ENCODE results near the gene KRT6C.

KRT6C gene

DNA sequence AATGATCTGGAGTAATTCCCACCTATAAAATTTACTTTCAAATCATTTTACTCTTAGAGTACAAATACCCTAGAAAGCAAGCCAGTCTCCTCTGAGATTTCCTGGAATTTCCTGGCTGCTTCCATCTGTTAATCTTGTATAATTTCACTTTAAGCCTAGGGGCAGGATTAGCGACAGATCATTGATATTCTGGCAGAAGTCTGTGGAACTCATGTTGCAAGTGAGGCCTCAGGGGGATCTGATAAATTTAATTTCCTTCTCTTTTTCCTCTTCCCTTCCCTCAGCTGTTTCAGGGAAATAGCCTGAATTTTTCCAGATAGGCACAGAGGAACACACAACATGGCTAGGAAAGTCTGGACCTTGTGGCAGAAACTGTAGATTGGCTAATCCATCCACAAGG is 25.3 kb upstream of the KRT6C start:
- Histone ChIP-seq H3K9ac (ENCODE audit: low read length) (no peak overlapping the region), H2AFZ (ENCODE audit: low read depth, low read length) (no peak overlapping the region), H4K20me1 (ENCODE audit: insufficient read depth, low read length) (no peaks in the 10 kb centered on the region), H3K4me1 (ENCODE audit: low read length) (peaks cover 38% of the 10 kb centered on the region), H3K4me2 (ENCODE audit: low read length) (no peak overlapping the region), H3K27me3 (ENCODE audit: low read depth, low read length) (peaks cover 7% of the 10 kb centered on the region; the same call in 1 of the 2 replicates), H3K36me3 (replicated peaks; ENCODE audit: low read depth, low read length) (no peaks in the 10 kb centered on the region), H3K4me3 (ENCODE audit: low read length) (no peak overlapping the region), H3K79me2 (ENCODE audit: low read length) (no peaks in the 10 kb centered on the region), H3K9me3 (ENCODE audit: insufficient read depth, low read length) (no peaks in the 10 kb centered on the region), H3K27ac (ENCODE audit: low read length) (no peak overlapping the region)
- no peak for TF ChIP-seq EZH2phosphoT487 (IDR thresholded peaks at IDR 0.05; ENCODE audit: low read depth)
- TF ChIP-seq, protein P1, sequence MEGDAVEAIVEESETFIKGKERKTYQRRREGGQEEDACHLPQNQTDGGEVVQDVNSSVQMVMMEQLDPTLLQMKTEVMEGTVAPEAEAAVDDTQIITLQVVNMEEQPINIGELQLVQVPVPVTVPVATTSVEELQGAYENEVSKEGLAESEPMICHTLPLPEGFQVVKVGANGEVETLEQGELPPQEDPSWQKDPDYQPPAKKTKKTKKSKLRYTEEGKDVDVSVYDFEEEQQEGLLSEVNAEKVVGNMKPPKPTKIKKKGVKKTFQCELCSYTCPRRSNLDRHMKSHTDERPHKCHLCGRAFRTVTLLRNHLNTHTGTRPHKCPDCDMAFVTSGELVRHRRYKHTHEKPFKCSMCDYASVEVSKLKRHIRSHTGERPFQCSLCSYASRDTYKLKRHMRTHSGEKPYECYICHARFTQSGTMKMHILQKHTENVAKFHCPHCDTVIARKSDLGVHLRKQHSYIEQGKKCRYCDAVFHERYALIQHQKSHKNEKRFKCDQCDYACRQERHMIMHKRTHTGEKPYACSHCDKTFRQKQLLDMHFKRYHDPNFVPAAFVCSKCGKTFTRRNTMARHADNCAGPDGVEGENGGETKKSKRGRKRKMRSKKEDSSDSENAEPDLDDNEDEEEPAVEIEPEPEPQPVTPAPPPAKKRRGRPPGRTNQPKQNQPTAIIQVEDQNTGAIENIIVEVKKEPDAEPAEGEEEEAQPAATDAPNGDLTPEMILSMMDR (IDR thresholded peaks at IDR 0.05; ENCODE audit: low read depth, low read length), result no peak

DNA sequence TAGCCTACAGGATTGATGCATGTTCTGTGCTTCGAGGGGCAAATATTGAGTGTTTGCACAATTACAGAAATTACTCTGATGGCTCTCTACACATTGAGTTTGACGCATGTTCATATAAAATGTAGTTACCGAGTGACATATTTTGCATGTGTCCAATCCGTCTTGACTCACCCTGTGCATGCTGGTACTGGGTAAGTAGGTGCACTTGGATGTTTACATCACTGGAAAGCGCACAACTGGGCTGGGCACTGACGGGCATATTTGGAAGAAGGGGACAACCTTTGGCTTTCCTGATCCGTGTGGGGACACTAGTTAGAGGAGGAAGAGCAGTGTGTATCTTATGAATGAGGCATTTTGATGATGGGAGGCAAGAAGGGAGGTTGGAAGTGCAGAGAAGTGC is 24.4 kb upstream of the KRT6C start:
- TF ChIP-seq, protein P1 (IDR thresholded peaks at IDR 0.05; ENCODE audit: low read depth, low read length), result no peak
- no peak for TF ChIP-seq EZH2phosphoT487 (IDR thresholded peaks at IDR 0.05; ENCODE audit: low read depth)
- Histone ChIP-seq H3K36me3 (replicated peaks; ENCODE audit: low read depth, low read length) (no peaks in the 10 kb centered on the region), H3K79me2 (ENCODE audit: low read length) (no peaks in the 10 kb centered on the region), H3K27ac (ENCODE audit: low read length) (no peak overlapping the region), H3K4me3 (ENCODE audit: low read length) (no peak overlapping the region), H2AFZ (ENCODE audit: low read depth, low read length) (no peak overlapping the region), H3K9me3 (ENCODE audit: insufficient read depth, low read length) (no peaks in the 10 kb centered on the region), H4K20me1 (ENCODE audit: insufficient read depth, low read length) (no peaks in the 10 kb centered on the region), H3K9ac (ENCODE audit: low read length) (no peak overlapping the region), H3K4me2 (ENCODE audit: low read length) (no peak overlapping the region), H3K27me3 (ENCODE audit: low read depth, low read length) (peaks cover 12% of the 10 kb centered on the region; the same call in 1 of the 2 replicates), H3K4me1 (ENCODE audit: low read length) (peaks cover 30% of the 10 kb centered on the region)

DNA sequence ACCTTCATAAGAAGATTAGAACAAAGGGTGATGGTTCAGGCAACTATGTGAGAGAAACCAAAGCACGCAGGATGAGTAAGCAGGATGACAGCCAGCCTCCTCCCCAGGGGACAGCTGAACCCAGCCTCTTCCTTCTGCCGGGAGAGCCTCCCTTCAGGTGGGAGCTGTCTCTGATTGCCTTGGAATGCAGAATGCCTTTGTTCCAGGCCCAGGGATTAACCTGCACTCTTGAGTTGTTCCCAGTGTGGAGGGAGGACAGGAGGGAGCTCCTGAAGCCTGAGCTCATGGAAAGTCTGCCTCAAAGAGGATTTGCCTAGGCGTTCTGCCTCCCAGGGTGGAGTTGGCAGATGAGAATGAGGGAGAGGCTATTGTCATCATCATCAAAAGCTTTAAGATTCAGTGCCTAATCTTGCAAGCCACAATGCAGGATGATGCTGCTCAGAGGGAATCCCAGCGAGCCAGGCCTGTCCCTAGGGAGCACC is 23.0 kb upstream of the KRT6C start:
- H3K79me2 ChIP-seq (ENCODE audit: low read length), result no peaks in the 10 kb centered on the region
- H2AFZ ChIP-seq (ENCODE audit: low read depth, low read length), result 0 out of 2 replicates have a peak overlapping the region, but pooled peaks have one; percentile 34
- no peaks in the 10 kb centered on the region for H3K9me3 ChIP-seq (ENCODE audit: insufficient read depth, low read length)
- no peak for TF ChIP-seq EZH2phosphoT487 (IDR thresholded peaks at IDR 0.05; ENCODE audit: low read depth)
- TF ChIP-seq, protein P1 (IDR thresholded peaks at IDR 0.05; ENCODE audit: low read depth, low read length), result no peak
- H3K27me3 ChIP-seq (ENCODE audit: low read depth, low read length), result peaks cover 20% of the 10 kb centered on the region; the same call in 1 of the 2 replicates
- H3K9ac ChIP-seq (ENCODE audit: low read length), result peak overlapping the region; percentile 21; the same call in 1 of the 2 replicates
- no peak overlapping the region for H3K27ac ChIP-seq (ENCODE audit: low read length)
- H4K20me1 ChIP-seq (ENCODE audit: insufficient read depth, low read length), result no peaks in the 10 kb centered on the region
- H3K36me3 ChIP-seq (replicated peaks; ENCODE audit: low read depth, low read length), result no peaks in the 10 kb centered on the region
- peaks cover 27% of the 10 kb centered on the region for H3K4me1 ChIP-seq (ENCODE audit: low read length)
- H3K4me3 ChIP-seq (ENCODE audit: low read length), result no peak overlapping the region
- peak overlapping the region; percentile 74 for H3K4me2 ChIP-seq (ENCODE audit: low read length)

DNA sequence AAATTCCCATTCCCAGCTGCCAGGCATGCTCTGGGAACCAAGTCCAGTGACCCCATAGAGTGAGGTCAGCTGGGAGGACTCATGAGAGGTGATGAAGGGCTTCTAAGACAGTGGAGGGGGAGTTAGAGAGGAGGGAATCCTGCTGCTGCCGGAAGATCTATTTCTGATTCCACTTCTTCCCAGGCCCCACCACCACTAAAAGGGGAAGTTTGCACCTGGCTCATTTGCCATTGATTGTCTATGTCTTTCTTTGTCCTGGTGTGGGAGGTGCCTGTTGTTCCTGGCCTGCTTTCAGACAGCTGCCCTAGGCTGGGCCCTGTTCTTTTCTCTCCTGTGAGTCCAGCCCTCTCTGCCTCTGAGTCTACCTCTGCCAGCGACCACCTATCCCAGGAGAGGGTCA is 22.4 kb upstream of the KRT6C start:
- H4K20me1 ChIP-seq (ENCODE audit: insufficient read depth, low read length), result no peaks in the 10 kb centered on the region
- TF ChIP-seq, protein P1 (IDR thresholded peaks at IDR 0.05; ENCODE audit: low read depth, low read length), result no peak
- TF ChIP-seq EZH2phosphoT487 (IDR thresholded peaks at IDR 0.05; ENCODE audit: low read depth), result no peak
- H3K9ac ChIP-seq (ENCODE audit: low read length), result peak overlapping the region; percentile 21; the same call in 1 of the 2 replicates
- peaks cover 27% of the 10 kb centered on the region for H3K4me1 ChIP-seq (ENCODE audit: low read length)
- H2AFZ ChIP-seq (ENCODE audit: low read depth, low read length), result 0 out of 2 replicates have a peak overlapping the region, but pooled peaks have one; percentile 34
- H3K4me3 ChIP-seq (ENCODE audit: low read length), result peak overlapping the region; percentile 43
- H3K36me3 ChIP-seq (replicated peaks; ENCODE audit: low read depth, low read length), result no peaks in the 10 kb centered on the region
- no peaks in the 10 kb centered on the region for H3K79me2 ChIP-seq (ENCODE audit: low read length)
- H3K27ac ChIP-seq (ENCODE audit: low read length), result no peak overlapping the region
- H3K9me3 ChIP-seq (ENCODE audit: insufficient read depth, low read length), result no peaks in the 10 kb centered on the region
- peak overlapping the region; percentile 74 for H3K4me2 ChIP-seq (ENCODE audit: low read length)
- H3K27me3 ChIP-seq (ENCODE audit: low read depth, low read length), result peaks cover 25% of the 10 kb centered on the region; the same call in 1 of the 2 replicates

All from OCI-LY3 (cell line).